ENCODE measurements around the gene RAPGEF6. TPM values are rescaled to one million over a fixed set of nuclear protein-coding genes. Genes with fewer than 3 reads are reported as not detected.

Gene RAPGEF6
- total and polyA plus RNA-seq, 9 of the 15 experiments (the other 6 are each of a cell fraction or from before 2014, with no cell fraction given) = 2.7 to 23.4 (median 12.7) TPM

- TF ChIP-seq ETS1 (conservative IDR thresholded peaks at IDR 0.05; ENCODE audit: control insufficient read depth, low read depth, low read length) (no peak), ZNF609 (CRISPR knock-in tag; IDR thresholded peaks at IDR 0.05; ENCODE audit: borderline replicate concordance) (0 out of 2 replicates have a peak, but pooled peaks have one; percentile 46), MBD2 (IDR thresholded peaks at IDR 0.05; ENCODE audit: borderline replicate concordance, low read depth) (no peak), ARNT (IDR thresholded peaks at IDR 0.05) (no peak), CREB1 (IDR thresholded peaks at IDR 0.05) (no peak), CREB1 (CRISPR knock-in tag; IDR thresholded peaks at IDR 0.05) (no peak), ZNF121 (CRISPR knock-in tag; conservative IDR thresholded peaks at IDR 0.05) (no peak), ZSCAN32 (CRISPR knock-in tag; IDR thresholded peaks at IDR 0.05) (no peak), SIN3A (IDR thresholded peaks at IDR 0.05; ENCODE audit: borderline replicate concordance in 2 of 2, control insufficient read depth in 1 of 2, low read depth in 2 of 2, low read length in 2 of 2) (no peak), TEAD1 (CRISPR knock-in tag; IDR thresholded peaks at IDR 0.05) (no peak), HNRNPK (IDR thresholded peaks at IDR 0.05; ENCODE audit: low read depth, low read length, poor library complexity, severe bottlenecking) (no peak), ESRRB (CRISPR knock-in tag; IDR thresholded peaks at IDR 0.05; ENCODE audit: borderline replicate concordance) (no peak), FOSL1 (tag; conservative IDR thresholded peaks at IDR 0.05) (no peak), C11orf30 (IDR thresholded peaks at IDR 0.05; ENCODE audit: low read depth) (no peak), ZNF398 (CRISPR knock-in tag; IDR thresholded peaks at IDR 0.05) (no peak), PTRF (tag; IDR thresholded peaks at IDR 0.05) (no peak), SIN3B (IDR thresholded peaks at IDR 0.05; ENCODE audit: low read depth) (no peak), FOXM1 (IDR thresholded peaks at IDR 0.05; ENCODE audit: low read depth) (no peak; the same call in 1 of the 2 replicates), FOXM1 (CRISPR knock-in tag; IDR thresholded peaks at IDR 0.05; ENCODE audit: low read depth) (no peak)
Measured at GRCh38 chr5:131528682-131529081, 106.3 kb downstream of the RAPGEF6 start (continued).

Data from K562 (cell line).